Amniotic stem cell (primary cell): Measurements from ENCODE around the gene ENTPD5.

Source experiments
- DNase-seq: peaks from one replicate; lab custom pipeline; 2025; lab: John Stamatoyannopoulos, UW

ENTPD5 gene, protein sequence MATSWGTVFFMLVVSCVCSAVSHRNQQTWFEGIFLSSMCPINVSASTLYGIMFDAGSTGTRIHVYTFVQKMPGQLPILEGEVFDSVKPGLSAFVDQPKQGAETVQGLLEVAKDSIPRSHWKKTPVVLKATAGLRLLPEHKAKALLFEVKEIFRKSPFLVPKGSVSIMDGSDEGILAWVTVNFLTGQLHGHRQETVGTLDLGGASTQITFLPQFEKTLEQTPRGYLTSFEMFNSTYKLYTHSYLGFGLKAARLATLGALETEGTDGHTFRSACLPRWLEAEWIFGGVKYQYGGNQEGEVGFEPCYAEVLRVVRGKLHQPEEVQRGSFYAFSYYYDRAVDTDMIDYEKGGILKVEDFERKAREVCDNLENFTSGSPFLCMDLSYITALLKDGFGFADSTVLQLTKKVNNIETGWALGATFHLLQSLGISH

GRCh38 chr14:74018586-74019407 is at the start of gene ENTPD5, which contains the start of gene BBOF1:
Gene ENTPD5 (minus strand): TSS chr14:74019288. CDS start chr14:73988102, 31,186 bp downstream.
Gene BBOF1 (plus strand): TSS chr14:74019349. CDS start chr14:74019479, 130 bp downstream.
- peak; percentile 84 for DNase-seq

- DNase-seq = no peak
Measured at GRCh38 chr14:74065746-74066575, 46.9 kb upstream of the ENTPD5 start.

- no peak for DNase-seq
Measured at GRCh38 chr14:74064883-74065282, 45.8 kb upstream of the ENTPD5 start.

DNA sequence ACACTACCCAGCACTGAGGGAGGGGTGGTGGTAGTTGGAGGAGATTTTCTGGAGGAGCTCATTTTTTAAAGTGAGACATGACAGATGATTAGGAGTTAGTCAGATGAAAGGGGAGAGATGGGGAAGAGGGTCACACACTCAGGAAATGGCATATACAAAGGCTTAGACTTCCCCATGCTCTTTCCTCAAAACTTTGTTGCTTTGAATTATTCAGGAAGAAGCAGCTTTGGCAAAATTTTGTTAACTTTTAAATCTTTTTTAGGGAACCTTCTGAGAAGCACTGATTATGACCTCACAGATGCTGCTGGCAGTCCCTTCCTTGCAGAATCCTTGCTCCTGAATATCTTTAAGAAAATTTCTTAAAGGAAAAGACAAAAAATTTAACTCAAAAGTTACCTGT is 45.3 kb upstream of the ENTPD5 start:
- no peak for DNase-seq

DNA sequence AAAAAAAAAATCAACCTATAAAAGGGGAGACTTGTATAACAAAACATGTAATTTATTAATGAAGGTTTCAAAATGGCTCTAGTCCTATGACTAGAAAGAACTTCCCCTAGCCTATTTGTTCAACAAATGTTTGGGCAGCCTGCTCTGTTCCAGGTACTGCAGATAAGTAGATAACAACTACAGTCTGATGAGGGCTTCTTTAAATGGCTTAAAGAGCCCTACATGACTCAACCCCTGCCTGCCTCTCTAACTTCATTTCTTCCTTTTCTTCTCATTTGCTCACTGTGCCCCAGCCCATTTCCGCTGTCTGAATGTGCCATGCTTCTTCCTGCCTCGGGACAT is 43.7 kb upstream of the ENTPD5 start:
- no peak for DNase-seq

GRCh38 chr14:74049876-74050495 is 30.9 kb upstream of the ENTPD5 start:
- no peak for DNase-seq

DNA sequence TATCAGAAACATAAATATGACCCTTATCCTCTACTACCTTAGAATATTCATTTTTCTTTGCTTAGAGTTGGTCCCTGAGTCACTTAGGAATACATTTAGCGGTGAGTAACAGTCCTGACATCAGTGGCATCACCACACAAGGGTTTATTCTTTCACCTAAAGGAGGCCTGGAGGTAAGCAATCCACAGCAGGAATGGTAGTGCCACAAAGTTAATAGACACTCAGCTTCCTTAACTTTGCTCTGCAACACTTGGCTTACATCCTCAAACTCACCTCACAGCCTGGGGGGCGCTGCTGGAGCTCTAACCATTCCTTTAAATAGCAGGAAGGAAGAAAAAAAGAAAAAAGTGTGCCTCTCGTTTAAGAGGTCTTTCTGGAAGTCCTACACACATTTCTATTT is 29.2 kb upstream of the ENTPD5 start:
- no peak for DNase-seq

DNA sequence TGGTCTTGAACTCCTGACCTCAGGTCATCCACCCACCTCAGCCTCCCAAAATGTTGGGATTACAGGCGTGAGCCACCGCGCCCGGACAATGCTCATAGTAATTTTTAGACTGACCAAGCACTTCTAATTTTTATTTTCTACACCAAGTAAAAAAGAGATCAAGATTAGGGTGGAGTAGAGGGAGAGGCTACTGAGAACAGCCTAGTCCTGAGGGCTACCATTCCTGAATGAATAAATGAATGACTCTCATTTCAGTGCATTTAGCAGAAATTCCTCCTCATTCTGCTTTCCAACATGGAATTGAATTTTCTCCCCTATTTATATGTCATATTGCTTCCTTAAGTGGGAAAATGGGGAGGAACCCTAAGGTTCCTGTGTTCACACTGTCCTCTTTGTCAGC is 26.4 kb upstream of the ENTPD5 start:
- no peak for DNase-seq

DNA sequence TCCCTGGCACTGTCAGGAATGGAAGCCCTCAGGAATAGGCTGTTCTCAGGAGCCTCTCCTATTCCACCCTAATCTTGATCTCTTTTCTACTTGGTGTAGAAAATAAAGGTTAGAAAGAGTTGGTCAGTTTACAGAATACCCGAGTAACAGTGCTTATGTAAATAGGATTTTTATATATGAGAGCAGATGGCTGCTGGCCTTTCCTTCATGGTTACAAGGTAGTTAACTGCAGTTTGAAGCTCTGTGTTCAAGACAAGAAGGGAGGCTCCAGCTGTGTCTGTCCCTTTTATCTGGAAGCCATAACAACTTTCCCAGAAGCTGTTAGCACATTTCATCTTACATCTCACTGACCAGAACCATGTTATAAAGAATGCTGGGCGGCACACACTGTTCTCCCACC is 23.2 kb upstream of the ENTPD5 start:
- DNase-seq = no peak

- DNase-seq = no peak
Measured at GRCh38 chr14:74038020-74038859, 19.2 kb upstream of the ENTPD5 start.

GRCh38 chr14:74035556-74035955 is 16.5 kb upstream of the ENTPD5 start:
- no peak for DNase-seq

GRCh38 chr14:74034572-74034971 is 15.5 kb upstream of the ENTPD5 start:
- DNase-seq = no peak

DNA sequence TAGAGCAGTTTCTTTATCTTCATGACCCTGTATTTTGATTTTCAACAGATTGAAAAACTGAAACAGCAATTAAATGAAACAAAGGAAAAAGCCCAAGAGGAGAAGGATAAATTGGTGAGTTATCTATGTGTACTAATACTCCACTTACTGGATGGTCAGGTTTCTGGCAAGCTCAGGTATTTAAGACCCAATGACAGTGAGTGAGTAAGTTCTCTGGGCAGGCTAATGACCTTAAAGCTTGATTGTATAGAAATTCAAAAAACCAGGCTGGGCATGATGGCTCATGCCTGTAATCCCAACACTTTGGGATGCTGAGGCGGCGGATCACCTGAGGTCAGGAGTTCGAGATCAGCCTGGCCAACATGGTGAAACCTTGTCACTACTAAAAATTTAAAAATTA is 10.0 kb upstream of the ENTPD5 start:
- DNase-seq = no peak

- no peak for DNase-seq
Measured at GRCh38 chr14:74022346-74022745, 3.3 kb upstream of the ENTPD5 start.

GRCh38 chr14:74019408-74020137 is 485 bp upstream of the ENTPD5 start:
- peak; percentile 5 for DNase-seq

DNA sequence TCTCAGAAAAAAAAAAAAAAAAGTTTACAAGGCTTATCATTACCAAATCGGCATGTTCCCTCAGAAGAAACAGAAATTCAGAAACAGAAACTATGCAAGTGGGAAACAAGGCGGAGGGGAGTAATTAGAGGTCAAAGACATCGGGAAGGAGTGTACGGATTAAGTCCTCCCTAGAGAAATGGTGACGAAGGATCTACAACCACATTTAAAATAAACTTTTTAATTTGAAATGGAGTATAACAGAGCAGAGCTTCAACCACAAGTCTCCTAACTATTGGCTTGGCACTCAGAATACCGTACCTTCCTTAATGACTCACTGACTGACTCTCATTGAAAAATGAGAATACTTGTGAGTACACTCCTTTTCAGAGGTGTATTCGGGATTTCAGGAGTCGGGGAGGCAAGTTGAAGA is 908 bp downstream of the ENTPD5 start:
- DNase-seq = peak; percentile 26

DNA sequence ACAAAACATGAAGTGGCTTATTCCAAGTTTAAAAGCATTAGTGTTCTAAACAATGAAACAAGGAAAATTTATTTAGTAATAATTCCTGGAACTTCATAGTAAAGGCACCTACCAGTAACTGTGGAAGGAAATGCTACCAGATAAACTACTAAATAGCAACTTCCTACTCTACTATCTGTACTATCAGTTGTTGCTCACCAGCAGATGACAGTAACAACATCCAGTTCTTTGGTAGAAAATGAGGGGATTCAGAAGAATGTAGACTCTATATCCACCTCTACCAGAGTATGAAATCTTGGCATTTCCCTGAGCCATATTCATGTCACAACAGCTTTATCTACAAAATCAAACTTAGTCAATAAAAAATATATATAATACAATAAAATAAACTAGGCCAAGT is 3.1 kb downstream of the ENTPD5 start:
- no peak for DNase-seq

GRCh38 chr14:74015176-74015575 is 3.9 kb downstream of the ENTPD5 start:
- DNase-seq = no peak

GRCh38 chr14:74014299-74014698 is 4.8 kb downstream of the ENTPD5 start:
- no peak for DNase-seq

GRCh38 chr14:74008843-74009499 is 10.1 kb downstream of the ENTPD5 start:
- DNase-seq = no peak
